ENCODE measurements around the gene SNUPN.

- no peak for TF ChIP-seq POLR2A (IDR thresholded peaks at IDR 0.05)
- TF ChIP-seq, protein P1, sequence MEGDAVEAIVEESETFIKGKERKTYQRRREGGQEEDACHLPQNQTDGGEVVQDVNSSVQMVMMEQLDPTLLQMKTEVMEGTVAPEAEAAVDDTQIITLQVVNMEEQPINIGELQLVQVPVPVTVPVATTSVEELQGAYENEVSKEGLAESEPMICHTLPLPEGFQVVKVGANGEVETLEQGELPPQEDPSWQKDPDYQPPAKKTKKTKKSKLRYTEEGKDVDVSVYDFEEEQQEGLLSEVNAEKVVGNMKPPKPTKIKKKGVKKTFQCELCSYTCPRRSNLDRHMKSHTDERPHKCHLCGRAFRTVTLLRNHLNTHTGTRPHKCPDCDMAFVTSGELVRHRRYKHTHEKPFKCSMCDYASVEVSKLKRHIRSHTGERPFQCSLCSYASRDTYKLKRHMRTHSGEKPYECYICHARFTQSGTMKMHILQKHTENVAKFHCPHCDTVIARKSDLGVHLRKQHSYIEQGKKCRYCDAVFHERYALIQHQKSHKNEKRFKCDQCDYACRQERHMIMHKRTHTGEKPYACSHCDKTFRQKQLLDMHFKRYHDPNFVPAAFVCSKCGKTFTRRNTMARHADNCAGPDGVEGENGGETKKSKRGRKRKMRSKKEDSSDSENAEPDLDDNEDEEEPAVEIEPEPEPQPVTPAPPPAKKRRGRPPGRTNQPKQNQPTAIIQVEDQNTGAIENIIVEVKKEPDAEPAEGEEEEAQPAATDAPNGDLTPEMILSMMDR (IDR thresholded peaks at IDR 0.05), result no peak
Observed at GRCh38 chr15:75553659-75554058, 71.9 kb downstream of the SNUPN start.
